ENCODE measurements around the gene AIFM2.
"Not testable (repeated sequence)": the region's sequence is repeated elsewhere in the genome, so short reads cannot be mapped to it uniquely, and the experiment has no call there.

The AIFM2 gene

GRCh38 chr10:70090951-70091350, 41.7 kb downstream of the AIFM2 start:
- no peak for DNase-seq (ENCODE audit: low spot score)

GRCh38 chr10:70090013-70090412, 42.6 kb downstream of the AIFM2 start:
- DNase-seq (ENCODE audit: low spot score) = no peak

GRCh38 chr10:70088308-70088698, 44.3 kb downstream of the AIFM2 start:
- DNase-seq (ENCODE audit: low spot score) = no peak

GRCh38 chr10:70087616-70088307, 44.9 kb downstream of the AIFM2 start:
- DNase-seq (ENCODE audit: low spot score) = no peak

- no peak for DNase-seq (ENCODE audit: low spot score)
Observed at GRCh38 chr10:70085975-70086613, 46.5 kb downstream of the AIFM2 start.

GRCh38 chr10:70084189-70084588, 48.4 kb downstream of the AIFM2 start:
- DNase-seq (ENCODE audit: low spot score) = no peak

GRCh38 chr10:70080789-70081188, 51.8 kb downstream of the AIFM2 start:
- DNase-seq (ENCODE audit: low spot score) = not testable (repeated sequence)

GRCh38 chr10:70078937-70079336, 53.7 kb downstream of the AIFM2 start:
- DNase-seq (ENCODE audit: low spot score) = no peak

- DNase-seq (ENCODE audit: low spot score) = no peak
Observed at GRCh38 chr10:70078329-70078728, 54.3 kb downstream of the AIFM2 start.

DNA sequence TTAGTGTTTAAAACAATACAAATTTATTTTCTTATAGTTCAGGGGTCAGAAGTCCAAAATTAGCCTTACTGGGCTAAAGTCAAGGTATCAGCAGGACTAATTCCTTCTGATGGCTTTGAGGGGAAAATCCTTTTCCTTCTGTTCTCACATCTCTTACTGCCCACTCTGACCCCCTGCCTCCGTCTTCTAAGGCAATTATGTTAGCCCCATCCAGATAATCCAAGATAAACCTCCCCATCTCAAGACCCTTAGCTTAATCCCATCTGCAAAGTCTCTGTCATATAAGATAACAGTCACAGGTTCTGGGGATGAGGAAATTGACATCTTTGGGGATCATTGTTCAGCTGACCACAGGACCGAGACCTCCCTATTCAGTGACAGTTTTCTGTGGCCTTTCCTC, 57.7 kb downstream of the AIFM2 start:
- no peak for DNase-seq (ENCODE audit: low spot score)

DNA sequence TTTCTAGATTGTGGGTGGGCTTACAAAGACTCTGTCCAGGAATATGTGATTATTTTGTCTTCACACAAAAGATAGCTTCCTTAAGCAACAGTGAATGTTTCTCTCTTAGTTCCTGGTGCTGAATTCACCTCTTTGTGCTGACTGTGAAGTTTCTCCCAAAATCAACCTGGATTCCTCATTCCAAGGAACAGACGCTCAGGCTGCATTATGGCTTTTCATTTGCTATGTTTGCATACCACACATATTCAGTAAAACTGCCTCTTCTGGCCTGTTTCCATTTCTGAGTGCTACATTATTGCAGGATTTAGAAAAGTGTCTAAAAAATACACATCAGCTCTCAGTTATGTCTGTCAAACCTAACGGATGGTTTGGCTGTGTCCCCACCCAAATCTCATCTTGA, 58.5 kb downstream of the AIFM2 start:
- no peak for DNase-seq (ENCODE audit: low spot score)

- DNase-seq (ENCODE audit: low spot score) = no peak
Observed at GRCh38 chr10:70070834-70071233, 61.8 kb downstream of the AIFM2 start.

DNA sequence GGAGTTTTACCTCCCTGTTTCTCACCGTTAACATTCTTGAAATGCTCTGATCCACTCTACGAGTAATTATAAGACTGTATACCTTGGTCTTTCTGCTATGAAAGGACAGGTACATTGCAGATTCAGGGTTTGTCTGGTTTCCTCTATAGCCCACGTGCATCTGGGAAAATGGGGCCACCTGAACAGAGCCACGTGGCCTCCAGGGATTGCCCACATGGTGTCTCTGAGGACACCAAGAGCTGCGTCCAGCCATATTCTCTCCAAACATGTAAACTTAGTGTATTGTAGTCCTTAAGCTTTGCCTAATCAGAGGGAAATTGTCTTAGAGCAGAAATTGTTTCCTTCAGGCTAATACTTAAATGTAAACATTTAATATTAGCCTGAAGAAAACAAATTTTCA, 63.3 kb downstream of the AIFM2 start:
- DNase-seq (ENCODE audit: low spot score) = no peak

DNA sequence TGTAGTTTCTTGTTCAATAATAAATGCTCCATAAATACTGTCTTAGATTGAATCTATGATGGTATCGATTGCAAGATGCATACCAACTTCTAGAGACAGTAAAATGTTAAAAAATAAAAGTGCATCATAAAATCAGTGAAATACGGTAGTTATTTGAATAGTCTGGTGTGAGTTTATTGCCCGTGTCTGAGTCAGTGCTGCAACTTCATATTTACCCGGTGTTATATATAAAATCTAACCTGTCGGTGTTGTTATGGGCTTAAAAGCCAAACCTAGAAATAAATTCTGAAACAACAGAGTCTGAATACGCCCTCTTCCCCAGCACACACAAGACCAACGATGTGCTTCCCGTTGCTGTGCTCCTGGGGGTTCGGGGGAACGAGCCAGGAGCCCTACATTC, 63.7 kb downstream of the AIFM2 start:
- DNase-seq (ENCODE audit: low spot score) = no peak

DNA sequence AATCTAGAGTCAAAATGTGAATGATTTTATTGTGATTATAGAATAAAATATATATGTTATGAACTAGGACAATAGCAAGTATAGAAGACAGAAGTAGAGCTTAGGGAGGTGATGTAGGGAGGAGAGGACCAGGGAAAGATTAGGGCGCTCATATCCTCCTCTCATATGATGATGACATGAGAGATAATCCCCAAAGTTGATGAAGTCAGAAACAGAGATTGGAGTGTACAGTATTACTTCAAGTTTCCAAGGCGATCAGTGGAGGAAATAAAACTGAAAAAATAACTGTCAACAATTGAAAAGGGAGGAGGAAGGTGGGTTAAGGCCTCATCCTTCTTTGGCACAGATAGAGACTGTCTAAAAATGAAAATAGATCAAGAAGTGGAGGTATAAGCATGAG, 65.0 kb downstream of the AIFM2 start:
- DNase-seq (ENCODE audit: low spot score) = no peak

DNA sequence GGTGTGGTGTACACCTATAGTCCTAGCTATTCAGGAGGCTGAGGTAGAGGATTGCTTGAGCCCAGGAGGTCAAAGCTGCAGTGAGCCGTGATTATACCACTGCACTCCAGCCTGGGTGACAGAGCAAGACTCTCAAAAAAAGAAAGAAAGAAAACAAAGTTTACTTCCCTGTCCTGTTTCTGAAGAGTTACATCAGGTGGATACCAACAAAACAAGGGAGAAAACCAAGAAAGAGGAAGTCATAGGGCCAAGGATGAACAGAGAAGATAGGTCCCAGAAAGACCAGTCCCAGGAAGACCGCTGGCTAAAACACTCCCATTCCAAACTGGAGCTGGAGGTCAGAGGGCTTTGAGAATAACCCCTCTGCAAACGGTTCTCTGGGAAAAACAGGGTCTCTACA, 66.4 kb downstream of the AIFM2 start:
- no peak for DNase-seq (ENCODE audit: low spot score)

DNA sequence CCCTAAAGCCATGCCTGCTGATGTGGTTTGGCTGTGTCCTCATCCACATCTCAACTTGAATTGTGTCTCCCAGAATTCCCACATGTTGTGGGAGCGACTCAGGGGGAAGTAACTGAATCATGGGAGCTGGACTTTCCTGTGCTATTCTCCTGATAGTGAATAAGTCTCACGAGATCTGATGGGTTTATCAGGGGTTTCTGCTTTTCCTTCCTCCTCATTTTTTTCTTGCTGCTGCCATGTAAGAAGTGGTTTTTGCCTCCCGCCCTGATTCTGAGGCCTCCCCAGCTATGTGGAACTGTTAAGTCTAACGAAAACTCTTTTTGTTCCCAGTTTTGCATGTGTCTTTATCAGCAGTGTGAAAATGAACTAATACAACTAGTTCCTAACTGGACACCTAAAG, 68.1 kb downstream of the AIFM2 start:
- no peak for DNase-seq (ENCODE audit: low spot score)

GRCh38 chr10:70063418-70064098, 69.1 kb downstream of the AIFM2 start:
- DNase-seq (ENCODE audit: low spot score) = no peak
